GM19239 (cell line): ENCODE results near the gene ZFP36L2.

Experiments used
- DNase-seq: peaks from one replicate; pipeline ENCODE4 v3.0.0; 2011; ENCODE audit warnings: low spot score; ENCODE audit not compliant: insufficient read length
- FAIRE-seq: peaks from 2 replicates; lab custom pipeline; 2011; peaks lifted over from hg19 to GRCh38; lab: Jason Lieb, UNC

Gene ZFP36L2

DNA sequence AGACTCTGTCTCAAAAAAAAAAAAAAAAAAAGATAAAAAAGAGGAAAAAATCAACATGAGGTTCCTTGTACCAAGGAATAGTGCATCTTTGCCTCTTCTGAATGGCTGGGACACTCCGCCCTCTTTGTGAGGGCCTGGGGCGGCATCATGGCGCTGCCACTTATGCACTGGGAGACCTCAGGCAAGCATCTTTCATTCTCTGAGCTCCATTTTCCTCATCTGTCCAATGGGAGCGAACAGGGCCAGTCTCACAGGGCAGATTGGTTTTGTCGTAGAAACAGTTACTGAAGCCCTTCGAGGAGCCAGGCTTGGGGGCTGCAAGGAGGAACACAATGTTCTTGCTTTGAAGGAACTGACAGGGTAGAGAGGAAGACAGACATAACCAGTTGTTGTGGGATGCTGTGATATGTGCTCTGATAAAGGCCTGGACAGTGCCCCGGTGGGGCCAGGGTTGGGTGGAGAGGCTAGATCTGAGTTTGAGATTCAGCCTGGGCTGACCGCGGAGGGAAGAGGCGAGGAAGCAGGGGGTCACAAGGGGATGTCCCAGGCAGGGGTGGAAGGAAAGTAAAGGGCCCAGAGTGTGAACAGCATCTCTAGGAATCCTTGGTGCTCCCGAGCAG, 14.1 kb downstream of the ZFP36L2 start:
- FAIRE-seq (no peak), DNase-seq (no peak)

DNA sequence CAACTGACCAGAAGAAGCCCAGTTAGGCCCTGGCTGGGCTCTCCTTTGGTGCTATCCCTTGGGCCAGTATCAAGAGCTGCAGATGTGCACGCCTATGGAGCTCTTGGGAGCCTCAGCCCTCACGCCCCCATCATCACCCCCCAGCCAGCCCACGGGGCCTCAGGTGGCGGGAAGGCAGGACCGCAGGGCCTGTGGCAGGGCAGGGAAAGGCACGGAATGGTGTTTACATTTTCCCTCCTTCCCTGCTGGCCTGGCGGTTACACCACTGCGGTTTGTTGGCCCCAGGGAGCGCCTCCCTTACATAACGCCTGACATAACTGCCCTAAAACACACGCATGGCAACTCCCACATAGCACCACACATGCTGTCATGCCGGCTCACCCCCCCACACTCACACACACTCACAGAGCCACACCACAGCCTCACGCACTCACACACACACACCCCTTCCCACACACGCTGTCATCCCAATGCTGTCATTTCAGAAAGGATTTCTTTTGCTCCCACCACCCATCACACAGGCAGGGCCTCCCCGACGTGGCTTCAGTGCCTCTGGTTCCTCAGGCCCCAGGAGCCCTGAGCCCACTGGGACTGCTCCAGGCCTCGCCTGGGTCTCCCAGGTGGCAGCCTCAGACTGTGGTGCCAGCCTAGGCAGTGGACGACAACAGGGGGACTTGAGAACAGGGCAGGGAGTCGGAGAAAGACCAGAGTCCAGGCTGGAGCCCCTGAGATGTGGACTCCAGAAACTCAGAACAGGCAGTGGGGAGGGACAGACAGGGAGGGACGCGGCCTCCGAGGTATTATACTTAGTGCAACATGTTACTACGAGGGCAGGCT, 15.7 kb downstream of the ZFP36L2 start:
- DNase-seq, result no peak
- FAIRE-seq, result no peak

DNA sequence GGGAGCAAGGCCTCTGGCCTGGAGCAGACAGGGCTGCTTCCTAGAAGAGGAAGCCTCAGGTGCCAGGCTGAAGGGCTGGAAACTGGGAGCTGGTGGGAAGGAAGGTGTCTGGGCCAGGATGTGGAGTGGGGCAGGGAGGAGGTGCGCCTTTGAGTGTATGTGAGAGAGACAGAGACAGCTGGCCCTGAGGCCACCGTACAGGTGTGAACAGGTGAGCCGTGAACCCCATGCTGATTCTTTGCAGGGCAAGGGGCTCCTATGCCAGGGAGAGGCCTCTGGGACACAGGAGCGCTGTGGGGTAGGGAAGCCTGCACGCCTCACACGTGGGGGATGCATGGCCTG, 16.3 kb downstream of the ZFP36L2 start:
- DNase-seq (no peak), FAIRE-seq (no peak)

DNA sequence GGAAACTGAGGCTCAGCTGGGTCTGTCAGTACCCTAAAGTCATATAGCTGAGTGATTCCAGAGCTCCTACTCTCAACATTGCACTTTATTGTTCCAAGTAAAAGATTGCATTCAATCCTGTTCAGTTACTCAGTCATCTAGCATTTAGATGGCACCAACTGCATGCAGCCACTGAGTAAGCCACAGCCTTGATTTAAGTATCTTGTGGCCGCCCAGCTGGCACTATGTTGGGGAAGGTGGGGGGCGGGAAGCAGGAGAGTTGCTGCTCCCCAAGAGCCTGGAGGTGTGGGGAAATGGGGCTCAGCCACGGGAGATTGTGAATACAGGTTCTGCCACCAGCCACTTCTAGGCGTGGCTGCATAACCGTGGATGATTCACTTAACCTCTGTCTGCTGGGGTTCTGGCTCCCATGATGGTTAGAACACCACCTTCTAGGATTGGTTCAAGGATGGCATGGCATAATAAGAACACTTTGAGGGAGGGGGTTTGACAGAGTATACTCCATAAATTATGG, 17.1 kb downstream of the ZFP36L2 start:
- FAIRE-seq (no peak), DNase-seq (no peak)

DNA sequence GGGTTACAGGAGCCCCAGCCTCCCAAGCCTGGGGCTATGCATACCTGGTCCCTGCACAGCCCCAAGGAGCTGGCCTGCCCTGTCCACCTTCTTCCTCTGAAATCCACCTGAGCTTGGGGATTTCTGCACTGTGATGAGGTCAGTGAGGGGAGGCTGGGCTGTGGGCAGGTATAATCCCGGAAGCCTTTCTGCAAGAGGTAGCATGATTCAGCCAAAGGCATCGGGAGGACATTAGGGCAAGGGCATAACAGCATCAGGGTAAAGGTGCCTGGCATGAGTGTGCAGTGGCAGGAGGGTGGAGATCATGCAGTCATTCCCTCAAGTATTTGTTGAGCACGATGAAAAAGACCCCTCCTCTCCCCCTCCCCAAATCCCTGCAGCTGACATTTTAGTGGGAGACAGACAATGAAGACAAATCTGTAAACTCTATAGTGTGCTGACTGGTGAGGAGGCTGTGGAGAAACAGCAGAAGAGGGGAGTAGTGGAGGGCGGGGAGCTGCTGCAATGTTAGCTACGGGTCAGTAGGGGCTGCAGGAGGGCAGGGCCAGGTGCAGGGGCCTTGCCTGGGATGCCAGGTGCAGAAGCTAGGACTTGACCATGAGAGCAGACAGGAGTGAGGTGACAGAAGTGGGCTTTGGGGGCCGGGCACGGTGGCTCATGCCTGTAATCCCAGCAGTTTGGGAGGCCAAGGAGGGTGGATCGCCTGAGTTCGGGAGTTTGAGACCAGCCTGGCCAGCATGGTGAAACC, 18.7 kb downstream of the ZFP36L2 start:
- no peak for DNase-seq
- FAIRE-seq, result no peak

DNA sequence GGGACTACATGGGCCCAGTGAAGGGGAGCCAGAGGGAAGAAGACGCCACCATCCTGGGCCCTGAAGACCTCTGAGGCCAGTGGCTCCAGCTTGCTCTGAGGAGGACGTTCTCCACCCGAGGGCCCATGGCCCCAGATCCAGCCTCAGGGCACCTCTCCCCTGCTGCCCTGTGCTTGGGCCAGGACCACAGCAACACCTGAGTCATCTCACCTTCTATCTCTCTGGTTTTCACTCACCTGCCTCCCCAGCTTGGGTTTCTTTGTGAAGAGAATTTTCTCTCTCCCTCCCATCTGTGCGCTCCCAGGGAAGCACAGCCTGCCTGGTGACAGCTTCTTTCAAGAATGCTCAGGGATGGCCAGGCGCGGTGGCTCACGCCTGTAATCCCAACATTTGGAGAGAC, 19.8 kb downstream of the ZFP36L2 start:
- no peak for FAIRE-seq
- DNase-seq, result no peak

DNA sequence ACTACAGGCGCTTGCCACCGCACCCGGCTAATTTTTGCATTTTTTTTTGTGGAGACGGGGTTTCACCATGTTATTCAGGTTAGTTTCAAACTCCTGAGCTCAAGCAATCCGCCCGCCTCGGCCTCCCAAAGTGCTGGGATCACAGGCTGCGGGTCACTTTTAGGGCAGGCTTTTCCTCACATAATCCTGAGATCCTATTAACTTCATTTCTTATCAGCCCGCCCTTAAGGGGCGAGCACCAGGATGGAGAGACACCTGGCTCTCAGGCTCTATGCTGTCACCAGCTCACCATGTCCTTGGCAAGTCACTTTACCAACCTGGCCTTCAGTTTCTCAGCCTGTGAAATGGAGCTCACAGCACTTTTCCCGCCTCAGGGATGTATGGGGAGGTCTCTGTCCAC, 23.0 kb downstream of the ZFP36L2 start:
- FAIRE-seq (no peak), DNase-seq (no peak)

DNA sequence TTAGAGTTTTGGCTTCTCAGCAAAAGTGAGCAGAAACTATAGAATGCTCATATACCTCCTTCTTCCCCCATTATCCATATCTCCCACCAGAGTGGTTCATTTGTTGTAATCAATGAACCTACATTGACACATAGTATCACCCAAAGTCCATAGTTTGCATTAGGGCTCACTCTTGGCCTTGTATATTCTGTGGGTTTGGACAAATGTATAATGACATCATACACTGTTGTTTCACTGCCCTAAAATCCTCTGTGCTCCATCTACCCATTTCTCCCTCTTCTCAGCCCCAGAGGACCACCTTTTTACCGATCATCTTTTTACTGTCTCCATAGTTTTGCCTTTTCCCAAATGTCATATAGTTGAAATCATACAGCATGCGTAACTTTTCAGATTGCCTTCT, 24.1 kb downstream of the ZFP36L2 start:
- FAIRE-seq (no peak), DNase-seq (no peak)

DNA sequence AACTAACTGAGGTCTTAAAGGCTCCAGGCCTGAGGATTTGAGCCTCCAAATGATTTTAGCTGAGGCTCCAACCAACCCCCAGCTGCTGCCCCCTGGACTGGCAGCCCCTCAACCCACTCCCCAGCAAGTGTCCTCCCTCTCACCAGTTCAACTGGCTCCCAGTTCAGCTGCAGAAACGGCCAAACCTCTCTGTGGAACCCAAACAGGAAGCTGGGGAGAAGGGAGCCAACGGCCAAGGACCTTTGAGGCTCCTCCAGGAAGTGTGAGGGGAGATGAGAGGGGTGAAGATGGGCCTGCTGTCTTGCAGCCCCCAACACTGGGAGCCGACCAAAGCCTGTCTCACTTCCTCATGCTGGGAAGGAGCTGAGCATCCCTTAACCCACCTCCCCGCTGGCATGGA, 24.9 kb downstream of the ZFP36L2 start:
- FAIRE-seq (no peak), DNase-seq (no peak)

DNA sequence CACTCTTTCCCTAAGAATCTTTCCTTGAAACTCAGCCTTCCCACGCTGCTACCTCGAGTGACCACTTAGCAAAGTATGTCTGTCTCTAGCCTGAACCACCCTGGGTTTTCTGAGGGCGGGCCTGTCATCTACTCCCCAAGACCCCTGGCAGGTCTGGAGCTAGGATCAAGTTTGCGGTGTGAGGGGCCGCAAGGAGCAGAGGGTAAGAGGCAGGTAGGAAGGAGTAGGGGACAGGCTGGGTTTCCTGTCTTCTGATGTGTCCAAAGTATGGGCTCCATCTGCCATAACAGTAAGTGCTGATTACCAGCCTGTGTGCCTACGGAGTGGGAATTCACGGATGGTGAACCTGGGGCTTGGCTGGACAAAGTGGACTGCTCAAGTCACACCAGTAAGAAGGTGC, 25.4 kb downstream of the ZFP36L2 start:
- FAIRE-seq (no peak), DNase-seq (no peak)

DNA sequence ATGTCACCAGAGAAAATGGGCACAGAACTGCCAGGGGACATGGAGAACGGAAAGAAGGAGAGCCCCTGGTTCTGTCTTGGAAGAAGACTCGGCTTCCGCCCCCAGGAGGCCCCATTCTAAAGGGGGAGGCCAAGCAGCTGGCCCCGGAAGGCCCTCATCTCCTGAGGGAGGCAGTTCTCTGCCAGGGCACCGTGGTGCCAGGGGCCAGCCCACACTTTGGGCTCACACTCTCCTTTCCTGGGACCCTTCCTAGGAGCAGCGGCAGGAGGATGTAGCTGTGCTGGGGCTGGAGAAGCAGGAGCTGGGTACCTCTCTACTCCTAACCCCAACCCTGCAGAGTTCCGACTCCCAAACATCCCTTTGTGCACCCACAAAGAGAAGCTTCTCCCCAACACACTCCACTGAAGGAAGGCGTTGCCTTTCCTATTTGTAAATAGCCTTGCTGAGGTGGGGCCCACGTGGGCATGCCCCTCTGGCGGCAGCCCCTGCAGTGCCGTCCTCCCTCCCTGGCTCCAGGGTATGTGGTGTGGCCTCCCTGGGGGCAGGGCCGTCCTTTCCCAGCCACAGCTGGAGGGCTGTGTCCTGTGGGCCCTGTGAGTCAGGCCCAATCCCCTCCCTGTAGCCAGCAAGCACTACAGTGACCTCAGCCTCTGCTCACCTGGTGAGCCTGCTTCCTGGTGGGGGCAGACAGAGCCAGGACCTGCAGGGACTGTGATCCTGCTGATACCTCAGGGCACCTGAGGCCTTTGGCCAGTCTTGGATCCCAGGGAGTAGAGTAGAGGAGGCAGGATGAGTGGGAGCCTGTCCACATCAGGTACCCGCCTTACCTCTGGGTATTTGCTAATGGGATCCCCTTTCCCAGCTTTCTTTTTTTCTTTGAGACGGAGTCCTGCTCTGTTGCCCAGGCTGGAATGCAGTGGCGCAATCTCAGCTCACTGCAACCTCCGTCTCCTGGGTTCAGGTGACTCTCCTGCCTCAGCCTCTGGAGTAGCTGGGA, 26.6 kb downstream of the ZFP36L2 start:
- FAIRE-seq (no peak), DNase-seq (no peak)

DNA sequence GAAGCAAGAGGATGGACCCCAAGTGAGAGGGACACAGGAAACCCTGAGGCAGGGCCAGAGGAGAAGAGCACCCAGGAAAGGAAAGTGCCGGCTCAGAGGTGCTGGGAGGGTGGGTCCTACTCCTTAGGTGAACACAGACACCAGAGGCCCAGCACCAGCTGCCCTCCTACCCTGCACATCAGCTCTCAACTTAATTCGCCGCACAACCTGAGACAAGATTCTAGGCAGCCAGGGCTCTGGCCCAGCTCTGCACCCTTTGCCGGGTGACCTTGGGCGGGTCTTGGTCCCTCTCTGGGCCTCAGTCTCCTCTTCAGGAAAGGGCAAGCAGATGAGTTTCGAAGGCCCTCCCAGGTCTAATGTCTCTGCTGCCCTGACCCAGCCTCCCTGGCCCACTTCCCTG, 28.1 kb downstream of the ZFP36L2 start:
- no peak for FAIRE-seq
- no peak for DNase-seq

DNA sequence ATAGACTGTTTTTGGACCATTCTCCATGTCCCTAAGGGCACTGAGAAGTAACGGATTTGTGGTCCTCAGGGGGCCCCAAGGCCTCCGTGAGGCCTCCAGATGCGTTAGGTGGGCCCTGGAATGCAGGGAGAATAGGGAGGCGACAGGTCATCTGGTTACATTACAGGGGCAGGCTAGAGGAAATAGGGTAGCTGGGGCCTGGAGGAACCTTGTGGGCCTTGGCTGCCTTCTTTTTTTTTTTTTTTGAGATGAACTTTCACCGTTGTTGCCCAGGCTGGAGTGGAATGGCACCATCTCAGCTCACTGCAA, 28.9 kb downstream of the ZFP36L2 start:
- no peak for DNase-seq
- FAIRE-seq, result no peak

DNA sequence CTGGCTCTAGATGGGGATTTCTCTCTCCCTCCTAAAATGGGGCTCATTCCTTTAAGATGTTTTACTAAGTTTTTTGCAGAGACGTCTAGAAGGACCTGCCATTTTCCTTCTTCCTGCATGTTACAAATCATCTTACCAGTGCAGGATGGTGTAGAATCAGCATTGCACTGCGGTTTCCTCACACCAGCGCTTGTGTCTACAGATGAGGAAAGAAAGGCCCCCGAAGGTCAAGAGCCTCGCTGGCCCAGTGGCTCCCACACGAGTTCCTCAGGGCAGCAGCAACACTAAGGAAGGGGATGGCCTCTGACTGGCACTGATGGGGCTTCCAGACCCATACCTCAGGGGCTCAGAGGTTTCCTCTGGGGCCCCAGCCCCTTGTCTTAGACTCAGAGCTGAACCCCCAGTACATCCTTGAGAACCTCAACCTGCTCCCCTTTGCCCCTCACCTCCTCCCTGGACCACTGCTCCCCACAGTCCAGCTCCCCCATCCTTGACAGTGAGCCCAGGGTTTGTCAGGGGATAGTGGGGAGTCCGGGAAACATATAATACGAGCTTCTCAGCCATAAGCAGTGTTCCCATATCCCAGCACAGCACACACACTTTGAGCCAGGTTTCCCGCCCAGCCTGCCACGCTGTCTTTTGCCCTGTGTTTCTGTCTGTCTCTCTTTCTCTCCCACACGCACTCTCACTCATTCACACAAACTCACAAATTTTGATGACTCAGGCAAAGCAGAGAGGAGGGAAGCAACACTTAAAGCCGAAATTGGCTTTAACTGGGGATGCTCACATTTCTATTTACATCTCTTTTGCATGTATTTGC, 29.4 kb downstream of the ZFP36L2 start:
- FAIRE-seq, result no peak
- DNase-seq, result no peak

DNA sequence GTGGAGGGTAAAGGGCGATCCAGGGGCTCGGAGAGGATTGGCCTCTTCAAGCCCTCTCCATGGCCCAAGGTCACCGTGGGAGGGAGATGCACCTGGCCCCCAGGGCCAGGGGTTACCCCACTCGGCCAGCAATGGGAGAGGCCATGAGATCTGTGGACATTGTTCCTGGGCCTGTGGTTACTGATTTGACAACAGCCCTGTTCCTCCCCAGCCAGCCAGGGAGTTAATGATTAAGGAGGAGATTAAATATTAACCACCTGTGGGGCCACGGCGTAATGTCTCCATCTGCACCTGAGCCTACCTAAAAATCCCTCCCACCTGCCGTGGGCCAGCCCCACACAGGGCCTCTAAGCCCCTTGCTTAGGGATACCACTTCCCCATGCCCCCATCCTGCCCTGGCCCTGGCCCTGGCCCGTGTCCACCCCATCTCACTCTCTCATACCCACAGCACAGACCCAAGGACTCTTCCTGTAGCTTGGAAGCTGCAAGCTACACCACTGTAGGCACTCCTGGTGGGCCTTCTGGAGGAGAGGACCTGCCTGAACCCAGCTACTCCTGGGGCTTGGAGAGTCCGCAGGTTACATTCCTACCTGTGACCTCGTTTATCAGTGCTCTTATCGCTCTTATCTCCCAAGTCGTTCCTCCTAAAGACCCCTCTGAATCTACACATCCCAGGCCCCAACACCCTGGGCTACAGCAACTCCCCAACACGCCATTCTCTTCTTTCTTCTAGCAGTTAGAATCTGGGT, 32.1 kb downstream of the ZFP36L2 start:
- FAIRE-seq (no peak), DNase-seq (peak; percentile 76)

DNA sequence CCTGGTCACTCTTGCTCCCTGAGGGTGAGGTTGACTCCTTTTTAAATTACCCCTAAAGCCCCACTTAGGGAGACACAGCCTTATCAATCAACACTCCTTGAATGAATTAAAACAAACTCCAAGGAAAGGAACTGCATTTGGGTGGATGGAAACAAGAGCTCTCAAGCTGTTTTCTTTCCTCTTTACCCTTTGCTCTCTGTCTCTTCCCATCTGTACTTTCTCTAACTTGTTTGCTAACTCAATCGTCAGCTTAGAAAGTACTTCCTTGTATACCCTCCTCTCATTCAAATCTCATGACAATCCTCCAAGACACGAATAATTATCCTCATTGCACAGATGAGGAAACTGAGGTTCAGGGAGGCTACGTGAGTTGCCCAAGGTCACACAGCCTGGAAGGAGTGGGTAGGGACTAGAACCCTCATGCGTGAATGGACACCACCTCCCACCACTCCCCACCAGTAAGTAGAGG, 32.7 kb downstream of the ZFP36L2 start:
- FAIRE-seq, result peak; percentile 14
- DNase-seq, result no peak

DNA sequence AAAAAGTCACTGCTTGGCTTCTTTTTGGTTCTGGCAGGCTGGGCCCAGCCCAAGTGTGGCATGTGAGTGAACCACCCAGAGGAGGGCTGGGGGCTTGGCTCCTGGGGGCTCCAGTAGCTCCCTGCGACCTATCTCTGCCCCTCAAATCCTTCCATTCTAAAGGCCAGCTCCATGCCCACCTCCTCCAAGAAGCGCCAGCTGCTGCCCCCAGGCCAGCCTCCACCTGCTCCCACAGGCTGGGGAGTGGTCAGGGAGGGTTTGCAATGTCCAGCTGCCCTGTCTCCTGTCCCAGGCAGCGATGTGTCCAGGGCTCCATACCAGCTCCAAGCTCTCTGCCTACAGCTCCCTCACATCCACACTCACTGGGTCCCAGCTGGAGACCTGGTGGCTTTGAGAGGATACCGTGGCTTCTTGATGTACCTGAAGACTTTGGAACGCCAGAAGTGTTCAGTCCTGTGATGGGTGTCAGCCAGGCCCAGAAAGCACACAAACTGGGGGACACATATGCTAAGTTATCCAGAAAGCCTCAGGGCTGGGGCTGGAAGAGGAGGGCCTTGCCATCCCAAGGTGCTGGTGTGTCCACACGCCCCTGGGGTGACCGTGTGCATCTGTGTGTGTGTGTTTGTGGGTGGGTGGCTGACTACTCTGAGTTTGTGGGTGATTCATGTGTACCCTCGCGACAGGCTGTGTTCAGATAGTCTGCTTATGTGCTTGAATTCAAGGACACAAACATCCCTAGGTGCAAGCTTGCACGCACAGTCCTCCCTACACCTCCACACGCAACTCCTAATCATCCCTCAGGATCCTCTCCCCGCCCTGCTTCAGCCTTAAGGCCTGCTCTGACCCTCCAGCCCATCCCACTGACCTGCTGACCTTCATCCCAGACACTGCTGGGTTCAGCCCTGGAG, 33.4 kb downstream of the ZFP36L2 start:
- FAIRE-seq, result no peak
- no peak for DNase-seq
